IPS DF 4.7 (cell line): ENCODE results near the gene DENND4A.
A peak's percentile ranks its signal among the peaks of the same experiment; 100 is the strongest.

Experiments
- DNase-seq: peaks from one replicate; pipeline ENCODE4 v3.0.0-alpha.2; 2013; ENCODE audit warnings: low spot score; ENCODE audit errors: extremely low read depth

Gene DENND4A

DNA sequence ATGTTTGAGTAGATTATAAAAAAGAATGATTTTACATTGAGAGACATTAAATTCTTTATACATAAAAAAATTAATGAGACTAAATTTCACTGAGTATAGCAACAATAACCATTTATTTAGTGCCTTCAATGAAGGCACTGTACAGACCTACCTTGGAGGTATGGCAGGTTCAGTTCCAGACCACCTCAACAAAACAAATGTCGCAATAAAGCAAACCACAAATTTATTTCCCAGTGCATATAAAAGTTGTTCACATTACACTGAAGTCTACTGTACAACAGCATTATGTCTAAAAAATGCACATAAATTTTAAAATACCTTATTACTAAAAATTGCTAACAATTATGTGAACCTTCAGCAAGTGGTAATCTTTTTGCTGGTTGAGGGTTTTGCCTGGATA is 111.5 kb downstream of the DENND4A start:
- DNase-seq: no peak

- no peak for DNase-seq
Observed at GRCh38 chr15:65676123-65676522, 116.0 kb downstream of the DENND4A start.

DNA sequence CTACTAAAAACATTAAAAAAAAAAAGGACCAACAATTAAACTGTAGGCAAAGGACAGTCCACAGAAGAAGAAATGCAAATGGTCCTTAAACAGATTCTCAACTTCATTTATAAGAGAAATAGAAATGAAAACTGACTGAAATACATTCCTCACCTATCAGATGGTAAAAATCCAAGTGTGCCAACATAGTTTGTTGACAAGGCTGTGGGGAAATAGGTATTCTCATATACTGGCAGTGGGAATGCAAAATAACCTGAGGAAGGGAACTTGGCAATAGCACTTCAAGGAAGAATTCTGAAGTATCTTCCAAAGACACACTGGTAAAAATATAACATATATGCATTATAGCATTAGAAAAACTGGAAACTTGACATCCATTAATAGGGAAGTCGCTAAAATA is 116.5 kb downstream of the DENND4A start:
- no peak for DNase-seq

DNA sequence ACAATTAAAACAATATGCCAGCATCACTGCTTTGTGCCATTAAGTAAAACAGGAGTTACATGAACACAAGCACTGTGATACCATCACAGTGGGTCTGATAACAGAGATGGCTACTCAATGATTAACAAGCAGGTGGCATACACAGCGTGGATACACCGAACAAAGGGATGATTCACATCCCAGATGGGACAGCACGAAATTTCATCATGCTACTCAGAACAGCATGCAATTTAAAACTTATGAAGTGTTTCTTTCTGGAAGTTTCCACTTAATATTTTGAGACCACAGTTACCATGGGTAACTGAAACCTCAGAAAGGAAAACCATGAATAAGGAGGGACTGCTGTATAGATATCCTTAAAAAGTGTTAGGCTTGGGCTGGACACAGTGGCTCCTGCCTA is 125.8 kb downstream of the DENND4A start:
- no peak for DNase-seq

- no peak for DNase-seq
Observed at GRCh38 chr15:65663521-65663920, 128.6 kb downstream of the DENND4A start.

DNA sequence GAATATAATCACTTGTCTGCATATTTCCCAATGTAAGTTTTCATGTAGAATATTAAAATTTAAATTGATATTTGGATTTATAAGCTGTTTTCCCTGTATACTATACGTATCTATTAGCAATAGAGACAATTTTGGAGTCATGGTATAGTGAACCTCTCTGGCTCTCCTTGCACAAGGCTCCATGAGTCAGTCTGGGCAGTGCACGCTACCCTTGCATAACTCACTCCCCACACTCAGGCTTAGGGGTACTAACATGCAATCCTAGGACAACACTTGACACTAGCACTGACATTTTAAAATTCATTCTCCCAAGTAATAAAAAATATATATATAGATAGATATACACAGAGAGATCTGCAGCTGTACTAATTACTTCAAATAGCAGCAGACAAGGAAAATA is 131.2 kb downstream of the DENND4A start:
- no peak for DNase-seq

GRCh38 chr15:65659502-65660052 is 132.5 kb downstream of the DENND4A start:
- DNase-seq: no peak

DNA sequence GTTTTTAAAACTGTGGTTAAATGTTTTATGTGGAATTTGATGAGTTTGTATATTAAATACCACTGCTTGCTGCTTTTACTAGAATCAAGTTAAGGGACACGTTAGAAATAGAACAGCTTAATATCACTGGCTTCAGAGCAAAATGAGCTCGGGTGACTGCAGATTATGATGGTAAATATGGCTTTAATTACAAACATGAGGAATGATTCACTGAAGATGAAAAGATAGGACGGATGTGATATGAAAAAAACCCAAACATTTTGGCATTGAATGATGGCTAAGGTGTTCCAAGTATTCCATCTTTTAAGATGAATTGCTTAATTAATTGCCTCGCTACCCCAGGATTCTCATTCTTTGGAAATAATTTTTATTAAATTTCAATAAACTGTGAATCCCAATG is 136.6 kb downstream of the DENND4A start:
- DNase-seq: no peak

- DNase-seq: no peak
Observed at GRCh38 chr15:65655026-65655425, 137.1 kb downstream of the DENND4A start.

- DNase-seq: no peak
Observed at GRCh38 chr15:65653801-65654521, 138.1 kb downstream of the DENND4A start.

- no peak for DNase-seq
Observed at GRCh38 chr15:65653341-65653740, 138.8 kb downstream of the DENND4A start.

GRCh38 chr15:65651831-65652749 is 140.0 kb downstream of the DENND4A start:
- no peak for DNase-seq

- no peak for DNase-seq
Observed at GRCh38 chr15:65651042-65651322, 141.1 kb downstream of the DENND4A start.

DNA sequence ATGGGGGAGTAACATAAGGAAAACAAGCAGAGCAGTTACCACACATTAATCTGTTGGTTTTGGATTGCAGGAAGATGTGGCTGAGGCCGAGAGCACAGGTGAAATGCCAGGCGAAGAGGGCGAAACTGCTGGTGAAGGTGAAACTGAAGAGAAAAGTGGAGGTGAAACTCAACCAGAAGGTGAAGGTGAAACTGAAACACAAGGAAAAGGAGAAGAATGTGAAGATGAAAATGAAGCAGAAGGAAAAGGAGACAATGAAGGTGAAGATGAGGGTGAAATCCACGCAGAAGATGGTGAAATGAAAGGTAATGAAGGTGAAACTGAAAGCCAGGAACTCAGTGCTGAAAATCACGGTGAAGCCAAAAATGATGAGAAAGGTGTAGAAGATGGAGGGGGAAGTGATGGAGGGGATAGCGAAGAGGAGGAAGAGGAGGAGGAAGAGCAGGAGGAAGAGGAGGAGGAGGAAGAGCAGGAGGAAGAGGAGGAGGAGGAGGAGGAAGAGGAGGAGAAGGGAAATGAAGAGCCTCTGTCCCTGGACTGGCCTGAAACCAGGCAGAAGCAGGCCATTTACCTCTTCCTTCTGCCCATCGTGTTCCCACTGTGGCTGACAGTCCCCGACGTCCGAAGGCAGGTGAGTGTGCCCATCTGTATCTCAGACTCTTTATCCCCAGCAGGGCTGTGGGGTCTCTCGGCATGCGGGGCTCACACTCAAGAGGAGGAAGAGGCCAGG is 141.6 kb downstream of the DENND4A start:
- DNase-seq: no peak

- no peak for DNase-seq
Observed at GRCh38 chr15:65646486-65646885, 145.6 kb downstream of the DENND4A start.

DNA sequence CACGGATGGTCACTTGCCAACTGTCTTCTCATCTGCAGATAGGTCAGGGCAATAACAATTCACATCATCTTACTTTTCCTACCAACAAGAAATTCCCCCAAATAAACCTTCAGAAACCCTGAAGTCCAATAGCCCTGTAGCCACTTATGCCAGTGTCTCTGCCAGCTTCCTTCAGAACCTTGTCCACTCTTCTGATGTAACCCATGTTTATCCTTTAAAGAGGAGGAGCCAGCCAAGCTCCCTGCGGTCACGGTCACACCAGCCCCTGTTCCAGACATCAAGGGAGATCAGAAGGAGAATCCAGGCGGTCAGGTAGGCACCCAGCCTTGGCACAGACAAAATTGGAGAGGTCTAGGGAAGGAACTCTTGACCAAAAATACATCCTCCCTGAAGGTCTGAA is 146.7 kb downstream of the DENND4A start:
- no peak for DNase-seq

DNA sequence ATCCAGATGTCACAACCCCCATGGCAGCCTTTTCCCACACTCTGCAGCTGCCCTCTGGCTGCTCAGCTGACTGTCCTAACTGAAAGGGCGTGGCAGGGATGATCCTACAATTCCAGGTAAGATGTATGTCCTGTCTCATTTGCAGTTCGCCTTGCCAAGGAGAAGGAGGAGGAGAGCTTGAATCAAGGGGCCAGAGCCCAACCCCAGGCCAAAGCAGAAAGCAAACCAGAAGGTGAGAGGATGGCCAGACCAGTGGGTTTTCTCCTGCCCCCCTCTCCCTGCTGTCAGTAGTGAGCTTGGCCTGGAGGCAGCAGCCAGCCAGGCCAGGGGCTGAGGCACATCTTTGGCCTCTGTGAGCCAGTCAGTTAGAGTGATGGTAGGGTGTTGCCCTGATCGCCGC is 147.8 kb downstream of the DENND4A start:
- DNase-seq: no peak

GRCh38 chr15:65642594-65642993 is 149.5 kb downstream of the DENND4A start:
- DNase-seq: no peak

DNA sequence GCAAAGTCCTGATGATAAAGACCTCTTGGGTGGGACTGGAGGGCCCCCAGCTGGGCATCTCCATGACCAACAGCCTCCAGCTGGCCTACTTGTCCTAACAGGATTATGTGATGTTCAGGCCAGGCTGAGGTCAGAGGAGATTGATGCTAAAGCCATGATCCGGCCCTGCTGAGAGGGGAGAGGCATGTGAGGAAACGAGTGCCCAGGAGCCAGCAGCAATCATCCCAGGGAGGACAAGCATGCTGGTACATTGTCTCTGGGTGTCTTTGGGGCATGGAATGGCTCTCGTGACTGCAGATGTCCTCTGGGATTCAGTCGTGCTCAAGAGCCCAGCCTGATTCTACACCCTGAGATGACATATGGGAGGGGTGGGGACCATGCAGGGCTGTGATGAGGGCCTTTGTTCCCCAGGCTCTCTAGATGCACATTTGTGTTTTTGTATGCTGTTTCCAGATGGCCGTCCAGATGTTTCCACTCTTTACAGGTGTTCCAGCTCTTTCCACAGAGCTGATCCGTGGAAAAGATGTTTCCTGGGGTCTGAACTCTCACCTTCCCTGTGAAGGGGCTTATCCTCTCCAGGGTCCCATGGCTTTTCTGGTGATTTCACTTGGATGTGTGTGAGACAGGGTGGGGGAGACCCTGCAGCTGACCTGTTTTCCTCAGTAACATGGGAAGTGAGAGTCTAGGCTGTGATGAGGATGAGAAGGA is 150.2 kb downstream of the DENND4A start:
- no peak for DNase-seq

GRCh38 chr15:65639509-65639908 is 152.6 kb downstream of the DENND4A start:
- DNase-seq: no peak

DNA sequence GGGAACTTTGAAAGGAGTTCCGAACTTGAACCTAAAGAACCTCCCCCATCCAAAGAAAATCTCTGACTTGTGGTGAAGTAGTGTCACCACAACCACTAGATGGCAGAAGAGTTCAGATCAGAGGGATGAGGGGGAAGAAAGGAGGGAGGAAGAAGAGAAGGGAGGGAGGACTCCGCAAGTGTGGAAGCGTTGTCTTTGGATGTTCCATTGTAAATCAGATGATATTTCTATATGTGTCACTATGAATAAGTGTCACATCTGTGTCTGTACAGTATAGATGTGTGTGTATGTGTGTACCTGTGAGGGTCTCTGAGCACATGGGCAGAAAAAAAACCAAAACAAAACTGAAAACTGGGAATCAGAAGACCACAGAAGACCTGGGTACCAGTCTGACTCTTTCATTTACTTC is 153.4 kb downstream of the DENND4A start:
- DNase-seq: peak; percentile 38
